GM19035 (cell line): Measurements from ENCODE around the gene GSTT2B.
A peak's percentile ranks its signal among the peaks of the same experiment; 100 is the strongest.
"Not testable (repeated sequence)": the region's sequence is repeated elsewhere in the genome, so short reads cannot be mapped to it uniquely, and the experiment has no call there.

Experiments
- ATAC-seq: cut with Tn5 transposase; IDR thresholded peaks from one replicate; pipeline ENCODE4 v1.9.1; 2021; ENCODE audit not compliant: unreplicated experiment

The GSTT2B gene

GRCh38 chr22:23986089-23986488, 25.1 kb upstream of the GSTT2B start:
- ATAC-seq: not testable (repeated sequence)

GRCh38 chr22:23984430-23984829, 23.4 kb upstream of the GSTT2B start:
- no peak for ATAC-seq

- ATAC-seq: not testable (repeated sequence)
These were observed 19.6 kb upstream of the GSTT2B start for GRCh38 chr22:23980567-23980966.

- not testable (repeated sequence) for ATAC-seq
These were observed 18.7 kb upstream of the GSTT2B start, which contains the start of gene GSTT2 for GRCh38 chr22:23979557-23980240. GSTT2 (plus strand) TSS chr22:23980134.

GRCh38 chr22:23977304-23977703, 16.3 kb upstream of the GSTT2B start:
- not testable (repeated sequence) for ATAC-seq

- ATAC-seq: peak; percentile 22
These were observed 13.9 kb upstream of the GSTT2B start for GRCh38 chr22:23974836-23975352.

- peak; percentile 93 for ATAC-seq
These were observed 13.3 kb upstream of the GSTT2B start, which contains the start of gene DDT for GRCh38 chr22:23974345-23974744. DDT (minus strand) TSS chr22:23974441; CDS start chr22:23974414, 27 bp downstream.

GRCh38 chr22:23971927-23972326, 10.9 kb upstream of the GSTT2B start:
- not testable (repeated sequence) for ATAC-seq

GRCh38 chr22:23970816-23971486, 10.0 kb upstream of the GSTT2B start:
- no peak for ATAC-seq

GRCh38 chr22:23970201-23970641, 9.2 kb upstream of the GSTT2B start:
- no peak for ATAC-seq

- no peak for ATAC-seq
These were observed 8.1 kb upstream of the GSTT2B start for GRCh38 chr22:23969071-23969470.

- peak; percentile 94 for ATAC-seq
These were observed 5.6 kb upstream of the GSTT2B start, which contains the start of gene DDTL for GRCh38 chr22:23966568-23966967. DDTL (plus strand) TSS chr22:23966888; CDS start chr22:23966915, 27 bp downstream.

- ATAC-seq: not testable (repeated sequence)
These were observed 5.1 kb upstream of the GSTT2B start for GRCh38 chr22:23966094-23966493.

GRCh38 chr22:23956301-23956900, 4.6 kb downstream of the GSTT2B start:
- not testable (repeated sequence) for ATAC-seq

GRCh38 chr22:23955886-23956285, 5.1 kb downstream of the GSTT2B start:
- ATAC-seq: not testable (repeated sequence)

GRCh38 chr22:23954991-23955305, 6.0 kb downstream of the GSTT2B start:
- ATAC-seq: not testable (repeated sequence)

GRCh38 chr22:23954193-23954990, 6.6 kb downstream of the GSTT2B start:
- not testable (repeated sequence) for ATAC-seq

- not testable (repeated sequence) for ATAC-seq
These were observed 7.5 kb downstream of the GSTT2B start for GRCh38 chr22:23953485-23953884.

- ATAC-seq: not testable (repeated sequence)
These were observed 8.1 kb downstream of the GSTT2B start for GRCh38 chr22:23952794-23953405.

GRCh38 chr22:23951383-23951782, 9.6 kb downstream of the GSTT2B start:
- ATAC-seq: not testable (repeated sequence)
